ENCODE measurements around the gene WDR62.

- TF ChIP-seq CTCF (tag by site-specific recombination; IDR thresholded peaks at IDR 0.05) (no peak), SP3 (tag by site-specific recombination; IDR thresholded peaks at IDR 0.05) (no peak)
- TF ChIP-seq, protein P1, sequence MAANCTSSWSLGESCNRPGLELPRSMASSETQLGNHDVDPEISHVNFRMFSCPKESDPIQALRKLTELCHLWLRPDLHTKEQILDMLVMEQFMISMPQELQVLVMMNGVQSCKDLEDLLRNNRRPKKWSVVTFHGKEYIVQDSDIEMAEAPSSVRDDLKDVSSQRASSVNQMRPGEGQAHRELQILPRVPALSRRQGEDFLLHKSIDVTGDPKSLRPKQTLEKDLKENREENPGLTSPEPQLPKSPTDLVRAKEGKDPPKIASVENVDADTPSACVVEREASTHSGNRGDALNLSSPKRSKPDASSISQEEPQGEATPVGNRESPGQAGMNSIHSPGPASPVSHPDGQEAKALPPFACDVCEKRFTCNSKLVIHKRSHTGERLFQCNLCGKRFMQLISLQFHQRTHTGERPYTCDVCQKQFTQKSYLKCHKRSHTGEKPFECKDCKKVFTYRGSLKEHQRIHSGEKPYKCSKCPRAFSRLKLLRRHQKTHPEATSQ (tag by site-specific recombination; IDR thresholded peaks at IDR 0.05), result no peak
Observed at GRCh38 chr19:36041831-36042230, 12.9 kb upstream of the WDR62 start.

All from HEK293 (cell line).